K562 (cell line): Measurements from ENCODE around the gene MRPS33. TPM values are rescaled to one million over a fixed set of nuclear protein-coding genes. Genes with fewer than 3 reads are reported as not detected.

ENCODE experiments used
- CTBP1 ChIP-seq: fragments of 450-650 bp; IDR thresholded peaks from 2 replicates; pipeline ENCODE4 v1.6.1; 2016; ENCODE audit warnings: borderline replicate concordance
- ELF1 ChIP-seq: fragments of 200-800 bp; sonication (Bioruptor generic); IDR thresholded peaks from 2 replicates; pipeline ENCODE4 v1.6.1; 2016; ENCODE audit warnings: missing genetic modification characterization, missing compliant biosample characterization
- GABPB1 ChIP-seq: sonication (generic); formaldehyde crosslinking; IDR thresholded peaks from 2 replicates; pipeline ENCODE4 v1.8.0; 2022; ENCODE audit warnings: mild to moderate bottlenecking, missing genetic modification reagents
- L3MBTL2 ChIP-seq: fragments of 450-650 bp; IDR thresholded peaks from 2 replicates; pipeline ENCODE4 v1.6.1; 2016; ENCODE audit warnings: mild to moderate bottlenecking, moderate library complexity
- LCOR ChIP-seq: sonication (generic); formaldehyde crosslinking; IDR thresholded peaks from 2 replicates; pipeline ENCODE4 v1.8.0; 2022; ENCODE audit warnings: mild to moderate bottlenecking, missing genetic modification reagents
- RBM34 ChIP-seq: fragments of 200-400 bp; formaldehyde crosslinking; IDR thresholded peaks from 2 replicates; pipeline ENCODE4 v1.6.1; 2018; ENCODE audit warnings: low read length, borderline replicate concordance; ENCODE audit not compliant: insufficient read depth
- ZFP1 ChIP-seq: fragments of 450-650 bp; formaldehyde crosslinking; IDR thresholded peaks from 2 replicates; pipeline ENCODE4 v1.4.0; 2020; ENCODE audit warnings: mild to moderate bottlenecking, mixed read lengths
- ZNF551 ChIP-seq: fragments of 250-450 bp; sonication (Bioruptor Pico); IDR thresholded peaks from 2 replicates; pipeline ENCODE4 v1.5.0; 2021; ENCODE audit warnings: mild to moderate bottlenecking, moderate library complexity
- ZNF699 ChIP-seq: fragments of 250-450 bp; sonication (Bioruptor Pico); IDR thresholded peaks from 2 replicates; pipeline ENCODE4 v1.8.0; 2021; ENCODE audit warnings: mild to moderate bottlenecking, moderate library complexity; ENCODE audit not compliant: insufficient replicate concordance
- ZNF79 ChIP-seq: fragments of 250-450 bp; sonication (Bioruptor Pico); IDR thresholded peaks from 2 replicates; pipeline ENCODE4 v1.4.0; 2020; ENCODE audit warnings: low read depth, mild to moderate bottlenecking, moderate library complexity
- polyA plus RNA-seq, 8 experiments: library from polyadenylated mRNA; depleted of rRNA in 4 of 8; stranded (reverse) in 5 of 8; unstranded in 3 of 8; fragments of >200 nt; fragmentation: Nextera tagmentation in 2 of 8; fragmentation: Illumina TruSeq in 1 of 8; extraction: Ambion mirVana in 2 of 8; extraction: Trizol in 1 of 8; gene quantifications; 2 replicates each; pipeline versions ENCODE4 v1.2.1 to v1.2.3, GENCODE V29; 2011 to 2014; ENCODE audit warnings: inconsistent platforms in 1 of 8, missing spikeins in 1 of 8
- total RNA-seq, 7 experiments: library from RNA; depleted of rRNA in 6 of 7; stranded (reverse); fragments of >200 nt in 6 of 7; fragmentation: Illumina TruSeq in 2 of 7; extraction: Trizol in 2 of 7; gene quantifications; 2 replicates each; pipeline versions ENCODE4 v1.2.1 to v1.2.3, GENCODE V29; 2011 to 2021; ENCODE audit warnings: low replicate concordance in 1 of 7
- TF ChIP-seq, protein P1 (sequence below): fragments of 200-600 bp; sonication (generic); IDR thresholded peaks from one replicate; pipeline ENCODE4 v1.6.1; 2012; ENCODE audit warnings: mild to moderate bottlenecking, low read depth, low read length, inconsistent platforms
- TF ChIP-seq, protein P2 (sequence below), 3 experiments: fragments of 200-800 bp in 1 of 3; fragments of 250-450 bp in 1 of 3; fragments of 450-650 bp in 1 of 3; sonication (Bioruptor Pico) in 1 of 3; sonication (Bioruptor generic) in 1 of 3; formaldehyde crosslinking in 1 of 3; IDR thresholded peaks; 2 replicates each; pipeline versions ENCODE4 v1.6.1 to v1.8.0; 2016 to 2022; ENCODE audit warnings: mild to moderate bottlenecking in 2 of 3, missing genetic modification characterization in 2 of 3, missing compliant biosample characterization in 1 of 3, moderate library complexity in 1 of 3

The MRPS33 gene
- total and polyA plus RNA-seq, 9 of the 15 experiments (the other 6 are each of a cell fraction or from before 2014, with no cell fraction given) = 81.1 to 442 (median 149) TPM

DNA sequence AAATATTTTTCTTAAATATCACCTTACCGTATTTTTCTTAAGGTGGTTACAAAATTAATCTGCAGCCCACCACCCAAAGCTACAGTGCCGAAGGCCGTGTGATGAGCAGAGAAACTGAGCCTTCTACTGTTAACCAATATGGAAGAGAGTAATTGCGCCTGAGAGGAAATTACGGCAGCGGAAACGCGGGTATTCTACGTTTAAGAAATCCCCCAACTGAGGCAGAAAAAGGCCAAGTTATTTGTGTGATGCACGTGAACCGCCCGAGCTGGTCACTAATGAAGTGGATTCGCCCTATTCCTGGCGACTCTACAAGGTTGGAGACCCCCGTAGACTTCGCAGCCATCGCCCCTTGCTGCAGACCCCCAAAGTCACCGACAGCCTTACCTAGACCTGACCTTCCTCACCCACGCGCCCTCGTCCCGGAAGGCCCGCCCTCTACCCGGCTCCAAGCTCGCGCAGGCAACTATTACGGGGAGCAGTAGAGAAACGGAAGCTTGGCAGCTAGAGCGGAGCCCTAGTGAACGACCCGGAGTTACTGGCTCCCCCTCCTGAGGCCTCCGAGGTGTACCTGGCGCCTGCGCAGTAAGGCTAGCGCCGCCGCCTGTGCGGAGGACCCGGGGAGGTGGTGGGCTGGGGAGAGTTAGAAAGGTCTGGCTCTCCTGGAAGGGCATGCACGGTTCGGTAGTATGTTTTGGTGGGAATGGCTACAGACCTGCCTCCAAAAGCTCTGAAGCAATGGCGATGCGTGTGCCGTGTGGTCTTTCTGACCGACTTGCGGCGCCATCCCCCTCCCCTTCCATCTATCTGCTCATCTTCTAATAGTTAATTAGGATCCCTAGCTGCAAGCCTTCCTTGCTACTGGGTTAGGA, at the start of gene MRPS33 (continued):
- TF ChIP-seq, protein P1, sequence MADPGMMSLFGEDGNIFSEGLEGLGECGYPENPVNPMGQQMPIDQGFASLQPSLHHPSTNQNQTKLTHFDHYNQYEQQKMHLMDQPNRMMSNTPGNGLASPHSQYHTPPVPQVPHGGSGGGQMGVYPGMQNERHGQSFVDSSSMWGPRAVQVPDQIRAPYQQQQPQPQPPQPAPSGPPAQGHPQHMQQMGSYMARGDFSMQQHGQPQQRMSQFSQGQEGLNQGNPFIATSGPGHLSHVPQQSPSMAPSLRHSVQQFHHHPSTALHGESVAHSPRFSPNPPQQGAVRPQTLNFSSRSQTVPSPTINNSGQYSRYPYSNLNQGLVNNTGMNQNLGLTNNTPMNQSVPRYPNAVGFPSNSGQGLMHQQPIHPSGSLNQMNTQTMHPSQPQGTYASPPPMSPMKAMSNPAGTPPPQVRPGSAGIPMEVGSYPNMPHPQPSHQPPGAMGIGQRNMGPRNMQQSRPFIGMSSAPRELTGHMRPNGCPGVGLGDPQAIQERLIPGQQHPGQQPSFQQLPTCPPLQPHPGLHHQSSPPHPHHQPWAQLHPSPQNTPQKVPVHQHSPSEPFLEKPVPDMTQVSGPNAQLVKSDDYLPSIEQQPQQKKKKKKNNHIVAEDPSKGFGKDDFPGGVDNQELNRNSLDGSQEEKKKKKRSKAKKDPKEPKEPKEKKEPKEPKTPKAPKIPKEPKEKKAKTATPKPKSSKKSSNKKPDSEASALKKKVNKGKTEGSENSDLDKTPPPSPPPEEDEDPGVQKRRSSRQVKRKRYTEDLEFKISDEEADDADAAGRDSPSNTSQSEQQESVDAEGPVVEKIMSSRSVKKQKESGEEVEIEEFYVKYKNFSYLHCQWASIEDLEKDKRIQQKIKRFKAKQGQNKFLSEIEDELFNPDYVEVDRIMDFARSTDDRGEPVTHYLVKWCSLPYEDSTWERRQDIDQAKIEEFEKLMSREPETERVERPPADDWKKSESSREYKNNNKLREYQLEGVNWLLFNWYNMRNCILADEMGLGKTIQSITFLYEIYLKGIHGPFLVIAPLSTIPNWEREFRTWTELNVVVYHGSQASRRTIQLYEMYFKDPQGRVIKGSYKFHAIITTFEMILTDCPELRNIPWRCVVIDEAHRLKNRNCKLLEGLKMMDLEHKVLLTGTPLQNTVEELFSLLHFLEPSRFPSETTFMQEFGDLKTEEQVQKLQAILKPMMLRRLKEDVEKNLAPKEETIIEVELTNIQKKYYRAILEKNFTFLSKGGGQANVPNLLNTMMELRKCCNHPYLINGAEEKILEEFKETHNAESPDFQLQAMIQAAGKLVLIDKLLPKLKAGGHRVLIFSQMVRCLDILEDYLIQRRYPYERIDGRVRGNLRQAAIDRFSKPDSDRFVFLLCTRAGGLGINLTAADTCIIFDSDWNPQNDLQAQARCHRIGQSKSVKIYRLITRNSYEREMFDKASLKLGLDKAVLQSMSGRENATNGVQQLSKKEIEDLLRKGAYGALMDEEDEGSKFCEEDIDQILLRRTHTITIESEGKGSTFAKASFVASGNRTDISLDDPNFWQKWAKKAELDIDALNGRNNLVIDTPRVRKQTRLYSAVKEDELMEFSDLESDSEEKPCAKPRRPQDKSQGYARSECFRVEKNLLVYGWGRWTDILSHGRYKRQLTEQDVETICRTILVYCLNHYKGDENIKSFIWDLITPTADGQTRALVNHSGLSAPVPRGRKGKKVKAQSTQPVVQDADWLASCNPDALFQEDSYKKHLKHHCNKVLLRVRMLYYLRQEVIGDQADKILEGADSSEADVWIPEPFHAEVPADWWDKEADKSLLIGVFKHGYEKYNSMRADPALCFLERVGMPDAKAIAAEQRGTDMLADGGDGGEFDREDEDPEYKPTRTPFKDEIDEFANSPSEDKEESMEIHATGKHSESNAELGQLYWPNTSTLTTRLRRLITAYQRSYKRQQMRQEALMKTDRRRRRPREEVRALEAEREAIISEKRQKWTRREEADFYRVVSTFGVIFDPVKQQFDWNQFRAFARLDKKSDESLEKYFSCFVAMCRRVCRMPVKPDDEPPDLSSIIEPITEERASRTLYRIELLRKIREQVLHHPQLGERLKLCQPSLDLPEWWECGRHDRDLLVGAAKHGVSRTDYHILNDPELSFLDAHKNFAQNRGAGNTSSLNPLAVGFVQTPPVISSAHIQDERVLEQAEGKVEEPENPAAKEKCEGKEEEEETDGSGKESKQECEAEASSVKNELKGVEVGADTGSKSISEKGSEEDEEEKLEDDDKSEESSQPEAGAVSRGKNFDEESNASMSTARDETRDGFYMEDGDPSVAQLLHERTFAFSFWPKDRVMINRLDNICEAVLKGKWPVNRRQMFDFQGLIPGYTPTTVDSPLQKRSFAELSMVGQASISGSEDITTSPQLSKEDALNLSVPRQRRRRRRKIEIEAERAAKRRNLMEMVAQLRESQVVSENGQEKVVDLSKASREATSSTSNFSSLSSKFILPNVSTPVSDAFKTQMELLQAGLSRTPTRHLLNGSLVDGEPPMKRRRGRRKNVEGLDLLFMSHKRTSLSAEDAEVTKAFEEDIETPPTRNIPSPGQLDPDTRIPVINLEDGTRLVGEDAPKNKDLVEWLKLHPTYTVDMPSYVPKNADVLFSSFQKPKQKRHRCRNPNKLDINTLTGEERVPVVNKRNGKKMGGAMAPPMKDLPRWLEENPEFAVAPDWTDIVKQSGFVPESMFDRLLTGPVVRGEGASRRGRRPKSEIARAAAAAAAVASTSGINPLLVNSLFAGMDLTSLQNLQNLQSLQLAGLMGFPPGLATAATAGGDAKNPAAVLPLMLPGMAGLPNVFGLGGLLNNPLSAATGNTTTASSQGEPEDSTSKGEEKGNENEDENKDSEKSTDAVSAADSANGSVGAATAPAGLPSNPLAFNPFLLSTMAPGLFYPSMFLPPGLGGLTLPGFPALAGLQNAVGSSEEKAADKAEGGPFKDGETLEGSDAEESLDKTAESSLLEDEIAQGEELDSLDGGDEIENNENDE = peak; percentile 83
- TF ChIP-seq ELF1 (tag) (peak; percentile 89), GABPB1 (peak; percentile 98), L3MBTL2 (peak; percentile 91), ZNF699 (CRISPR knock-in tag) (no peak), ZNF79 (no peak), LCOR (peak; percentile 96), ZFP1 (no peak), CTBP1 (peak; percentile 92), ZNF551 (0 out of 2 replicates have a peak, but pooled peaks have one; percentile 5), RBM34 (no peak)
- TF ChIP-seq, protein P2, sequence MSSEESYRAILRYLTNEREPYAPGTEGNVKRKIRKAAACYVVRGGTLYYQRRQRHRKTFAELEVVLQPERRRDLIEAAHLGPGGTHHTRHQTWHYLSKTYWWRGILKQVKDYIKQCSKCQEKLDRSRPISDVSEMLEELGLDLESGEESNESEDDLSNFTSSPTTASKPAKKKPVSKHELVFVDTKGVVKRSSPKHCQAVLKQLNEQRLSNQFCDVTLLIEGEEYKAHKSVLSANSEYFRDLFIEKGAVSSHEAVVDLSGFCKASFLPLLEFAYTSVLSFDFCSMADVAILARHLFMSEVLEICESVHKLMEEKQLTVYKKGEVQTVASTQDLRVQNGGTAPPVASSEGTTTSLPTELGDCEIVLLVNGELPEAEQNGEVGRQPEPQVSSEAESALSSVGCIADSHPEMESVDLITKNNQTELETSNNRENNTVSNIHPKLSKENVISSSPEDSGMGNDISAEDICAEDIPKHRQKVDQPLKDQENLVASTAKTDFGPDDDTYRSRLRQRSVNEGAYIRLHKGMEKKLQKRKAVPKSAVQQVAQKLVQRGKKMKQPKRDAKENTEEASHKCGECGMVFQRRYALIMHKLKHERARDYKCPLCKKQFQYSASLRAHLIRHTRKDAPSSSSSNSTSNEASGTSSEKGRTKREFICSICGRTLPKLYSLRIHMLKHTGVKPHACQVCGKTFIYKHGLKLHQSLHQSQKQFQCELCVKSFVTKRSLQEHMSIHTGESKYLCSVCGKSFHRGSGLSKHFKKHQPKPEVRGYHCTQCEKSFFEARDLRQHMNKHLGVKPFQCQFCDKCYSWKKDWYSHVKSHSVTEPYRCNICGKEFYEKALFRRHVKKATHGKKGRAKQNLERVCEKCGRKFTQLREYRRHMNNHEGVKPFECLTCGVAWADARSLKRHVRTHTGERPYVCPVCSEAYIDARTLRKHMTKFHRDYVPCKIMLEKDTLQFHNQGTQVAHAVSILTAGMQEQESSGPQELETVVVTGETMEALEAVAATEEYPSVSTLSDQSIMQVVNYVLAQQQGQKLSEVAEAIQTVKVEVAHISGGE (CRISPR knock-in tag; IDR thresholded peaks at IDR 0.05) = peak in 1 of 3 experiments; percentile 90; a peak in 2 of 6 replicates
